Epithelial cell of esophagus (primary cell): Measurements from ENCODE around the gene KATNAL2.

Experiments used
- DNase-seq: peaks from one replicate; pipeline ENCODE4 v3.0.0; 2010; ENCODE audit warnings: low read depth
- H3K4me3 ChIP-seq: 2 replicates; pipeline ENCODE4 v1.5.1; 2011; ENCODE audit warnings: mild to moderate bottlenecking, low read length, control low read depth
- CTCF ChIP-seq: IDR thresholded peaks from 2 replicates; pipeline ENCODE4 v1.5.1; 2011; ENCODE audit warnings: low read depth, mild to moderate bottlenecking, low read length, control low read depth, inconsistent platforms; ENCODE audit not compliant: insufficient read depth; ENCODE audit errors: missing control alignments

KATNAL2 gene

GRCh38 chr18:46917108-46917802 is at the start of gene KATNAL2, which contains the start of gene PIAS2:
TSS of gene KATNAL2 (plus strand) at chr18:46917602. CDS start at chr18:46946873, 29,271 bp downstream.
TSS of gene PIAS2 (minus strand) at chr18:46917507. CDS start at chr18:46917345, 162 bp downstream.
- peak; percentile 77 for DNase-seq
- no peak for TF ChIP-seq CTCF
- H3K4me3 ChIP-seq, result peak within 1 kb of the TSS; percentile 81

- no peak overlapping the region for H3K4me3 ChIP-seq
- peak; percentile 58 for DNase-seq
- no peak for TF ChIP-seq CTCF
Observed at GRCh38 chr18:46868169-46868921, 49.1 kb upstream of the KATNAL2 start.

GRCh38 chr18:46877329-46877987 is 39.9 kb upstream of the KATNAL2 start:
- no peak overlapping the region for H3K4me3 ChIP-seq
- DNase-seq, result peak; percentile 9
- no peak for TF ChIP-seq CTCF

GRCh38 chr18:46883180-46883579 is 34.2 kb upstream of the KATNAL2 start:
- no peak overlapping the region for H3K4me3 ChIP-seq
- no peak for TF ChIP-seq CTCF
- no peak for DNase-seq

DNA sequence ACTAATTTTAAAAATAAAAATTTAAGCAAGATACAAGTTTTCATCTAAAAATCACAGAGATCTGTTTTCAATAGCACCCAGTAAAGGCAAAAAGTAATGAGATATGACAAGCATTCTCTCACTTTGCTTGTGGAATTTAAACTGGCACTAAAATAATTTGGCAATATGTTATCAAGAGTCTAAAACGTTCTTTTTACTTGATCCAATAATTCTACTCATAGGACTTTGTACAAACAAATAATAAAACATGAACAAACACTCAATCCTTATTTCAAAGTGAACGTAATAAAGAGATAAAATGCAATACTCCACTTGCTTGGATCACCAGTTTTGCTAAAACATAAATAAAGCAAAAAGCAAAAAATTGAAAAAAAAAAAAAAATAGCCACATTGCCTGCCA is 30.5 kb upstream of the KATNAL2 start:
- H3K4me3 ChIP-seq, result no peak overlapping the region
- no peak for DNase-seq
- TF ChIP-seq CTCF, result no peak

DNA sequence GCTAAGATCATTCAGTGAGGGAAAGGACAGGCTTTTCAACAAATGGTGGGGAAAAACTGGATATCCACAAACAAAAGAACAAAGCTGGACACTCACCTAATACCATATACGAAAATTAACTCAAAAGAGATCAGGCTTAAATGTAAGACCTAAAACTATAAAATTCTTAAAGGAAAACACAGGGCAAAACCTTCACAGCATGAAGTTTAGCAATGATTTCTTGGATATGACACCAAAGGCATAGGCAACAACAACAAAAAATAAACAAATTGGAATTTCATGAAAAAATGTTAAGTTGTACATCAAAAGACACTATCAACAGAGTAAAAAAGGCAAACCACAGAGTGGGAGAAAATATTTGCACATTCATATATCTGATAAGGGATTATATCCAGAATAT is 28.4 kb upstream of the KATNAL2 start:
- DNase-seq, result no peak
- no peak overlapping the region for H3K4me3 ChIP-seq
- TF ChIP-seq CTCF, result no peak
